A549 treated with AZD9567 at 1 μM for 4 hours (cell line): Measurements from ENCODE around the gene NRAS. TPM values are rescaled to one million over a fixed set of nuclear protein-coding genes. Genes with fewer than 3 reads are reported as not detected.

Experiments
- total RNA-seq: library from RNA; stranded (reverse); fragments of 200-300 nt; extraction: Qiagen RNA extraction; gene quantifications from 5 replicates; pipeline ENCODE4 v1.2.3, GENCODE V29; 2022; ENCODE audit not compliant: insufficient read depth

NRAS gene
- 22.4 to 38.7 TPM (median 28.7 TPM) in 5 replicates for total RNA-seq

GRCh38 chr1:114716304-114717170 lies at the start of gene NRAS:
Gene NRAS, minus strand, starts transcription at chr1:114716771. Its CDS starts 611 bp downstream, at chr1:114716160.

GRCh38 chr1:114757455-114758255 lies 41.1 kb upstream of the NRAS start, which contains the start of gene CSDE1:
Gene CSDE1, minus strand, starts transcription at chr1:114757984. Its CDS starts 18,094 bp downstream, at chr1:114739890.

GRCh38 chr1:114695430-114696058 lies 21.0 kb downstream of the NRAS start, which contains the start of gene AMPD1:
Gene AMPD1, minus strand, starts transcription at chr1:114695546. Its CDS starts 75 bp downstream, at chr1:114695471.

GRCh38 chr1:114669562-114670082 lies 46.9 kb downstream of the NRAS start, which contains the start of gene DENND2C:
Gene DENND2C, minus strand, starts transcription at chr1:114670049. Its CDS starts 44,065 bp downstream, at chr1:114625984.

Other genes starting within 250 kb of the NRAS start
- 10.4 to 21.6 TPM (median 12.1 TPM) in 5 replicates for gene TRIM33, start 205.6 kb downstream of the NRAS start, total RNA-seq
- 25.1 to 41.4 TPM (median 29.3 TPM) in 5 replicates for gene BCAS2, start 135.2 kb downstream of the NRAS start, total RNA-seq
- 0.46 to 0.63 TPM (median 0.52 TPM) in 4 of 5 replicates, not detected in the other for gene DENND2C, start 46.7 kb downstream of the NRAS start, total RNA-seq
- gene AMPD1, start 21.2 kb downstream of the NRAS start, total RNA-seq = 0.03 TPM in 1 of 5 replicates, not detected in the others
- gene CSDE1, start 41.2 kb upstream of the NRAS start, total RNA-seq = 117 to 184 TPM (median 123 TPM) in 5 replicates
- 12.1 to 17.5 TPM (median 16.9 TPM) in 5 replicates for gene SIKE1, start 63.9 kb upstream of the NRAS start, total RNA-seq
- gene SYCP1, start 138.1 kb upstream of the NRAS start, total RNA-seq = not detected in 5 replicates